ENCODE data around the gene PLD2.

PLD2 gene, protein sequence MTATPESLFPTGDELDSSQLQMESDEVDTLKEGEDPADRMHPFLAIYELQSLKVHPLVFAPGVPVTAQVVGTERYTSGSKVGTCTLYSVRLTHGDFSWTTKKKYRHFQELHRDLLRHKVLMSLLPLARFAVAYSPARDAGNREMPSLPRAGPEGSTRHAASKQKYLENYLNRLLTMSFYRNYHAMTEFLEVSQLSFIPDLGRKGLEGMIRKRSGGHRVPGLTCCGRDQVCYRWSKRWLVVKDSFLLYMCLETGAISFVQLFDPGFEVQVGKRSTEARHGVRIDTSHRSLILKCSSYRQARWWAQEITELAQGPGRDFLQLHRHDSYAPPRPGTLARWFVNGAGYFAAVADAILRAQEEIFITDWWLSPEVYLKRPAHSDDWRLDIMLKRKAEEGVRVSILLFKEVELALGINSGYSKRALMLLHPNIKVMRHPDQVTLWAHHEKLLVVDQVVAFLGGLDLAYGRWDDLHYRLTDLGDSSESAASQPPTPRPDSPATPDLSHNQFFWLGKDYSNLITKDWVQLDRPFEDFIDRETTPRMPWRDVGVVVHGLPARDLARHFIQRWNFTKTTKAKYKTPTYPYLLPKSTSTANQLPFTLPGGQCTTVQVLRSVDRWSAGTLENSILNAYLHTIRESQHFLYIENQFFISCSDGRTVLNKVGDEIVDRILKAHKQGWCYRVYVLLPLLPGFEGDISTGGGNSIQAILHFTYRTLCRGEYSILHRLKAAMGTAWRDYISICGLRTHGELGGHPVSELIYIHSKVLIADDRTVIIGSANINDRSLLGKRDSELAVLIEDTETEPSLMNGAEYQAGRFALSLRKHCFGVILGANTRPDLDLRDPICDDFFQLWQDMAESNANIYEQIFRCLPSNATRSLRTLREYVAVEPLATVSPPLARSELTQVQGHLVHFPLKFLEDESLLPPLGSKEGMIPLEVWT

DNA sequence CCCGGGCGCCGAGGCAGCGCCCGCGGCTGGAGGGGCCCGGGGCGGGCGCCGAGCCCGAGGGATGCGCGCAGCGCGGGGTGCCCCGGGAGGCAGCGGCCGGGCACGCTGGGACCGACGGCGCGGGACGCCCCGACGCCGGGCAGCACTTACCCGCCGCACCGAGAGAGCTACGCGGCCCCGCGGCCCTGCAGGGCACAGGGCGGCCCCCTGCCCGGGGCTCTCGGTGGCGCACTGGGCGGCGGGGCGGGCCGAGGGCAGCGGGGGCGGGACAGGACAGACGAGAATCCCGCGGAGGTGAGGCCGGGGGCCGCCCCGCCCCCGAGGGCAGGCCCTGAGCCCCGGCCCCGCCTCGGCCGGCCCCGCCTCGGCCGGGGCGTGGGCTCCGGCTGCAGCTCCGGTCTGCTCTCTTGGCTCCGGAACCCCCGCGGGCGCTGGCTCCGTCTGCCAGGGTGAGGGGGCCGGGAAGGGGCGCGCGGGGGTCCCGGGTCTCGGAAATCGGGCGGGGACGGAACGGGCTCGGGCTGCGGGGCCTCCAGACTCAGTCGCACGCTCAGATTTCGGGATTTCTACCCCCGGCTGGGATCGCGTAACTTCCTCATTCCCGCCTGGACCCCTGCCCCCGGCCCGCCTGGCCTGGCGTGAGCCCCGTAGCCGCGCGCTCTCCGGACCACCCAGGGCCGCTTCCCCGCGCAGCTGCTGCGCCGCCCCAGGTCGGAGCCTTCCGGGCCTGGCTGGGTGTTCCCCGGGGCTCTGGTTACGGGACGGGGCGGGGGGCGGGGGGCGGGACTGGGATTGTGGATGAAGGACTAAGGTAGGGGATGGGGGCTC is at the start of gene PLD2:
Gene PLD2, plus strand, starts transcription at position 376 of the 828 bp plus-strand sequence. CDS start 621 bp downstream, outside the sequence.
- peak; percentile 78 to 87 for DNase-seq

DNA sequence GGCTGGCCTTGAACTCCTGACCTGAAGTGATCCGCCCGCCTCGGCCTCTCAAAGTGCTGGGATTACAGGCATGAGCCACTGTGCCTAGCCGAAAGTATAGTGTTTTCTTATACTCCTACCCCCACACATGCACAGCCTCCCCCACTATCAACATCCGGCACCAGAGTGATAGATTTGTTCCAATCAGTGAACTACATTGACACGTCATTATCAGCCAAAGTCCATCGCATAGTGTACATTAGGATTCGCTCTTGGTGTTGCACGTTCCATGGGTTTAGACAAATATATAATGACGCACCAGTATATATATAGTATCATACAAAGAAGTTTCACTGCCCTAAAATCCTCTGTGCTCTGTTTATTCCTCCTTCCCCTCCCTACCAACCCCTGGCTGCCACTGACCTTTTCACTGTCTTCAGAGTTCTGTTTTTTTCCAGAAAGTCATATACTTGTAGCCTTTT is 47.1 kb upstream of the PLD2 start:
- no peak for DNase-seq

DNA sequence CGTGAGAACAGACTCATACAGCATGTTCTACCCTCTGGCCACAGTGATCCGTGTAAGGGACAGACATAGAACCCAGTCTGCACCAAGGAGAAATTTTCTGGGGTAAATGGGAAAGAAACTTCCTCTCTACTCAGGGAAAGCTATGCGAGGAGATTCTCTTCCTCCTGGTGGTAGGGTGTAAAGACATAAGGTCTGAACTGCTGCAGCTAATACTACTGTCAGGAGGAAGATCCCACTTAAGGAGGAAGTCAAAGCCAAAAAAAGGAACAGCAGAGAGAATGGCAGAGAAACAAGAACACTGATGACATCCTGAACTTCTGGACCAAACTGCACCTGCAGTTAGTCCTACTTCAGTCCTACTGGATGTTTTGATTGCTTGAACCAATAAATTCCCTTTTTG is 42.4 kb upstream of the PLD2 start:
- DNase-seq, result no peak

DNA sequence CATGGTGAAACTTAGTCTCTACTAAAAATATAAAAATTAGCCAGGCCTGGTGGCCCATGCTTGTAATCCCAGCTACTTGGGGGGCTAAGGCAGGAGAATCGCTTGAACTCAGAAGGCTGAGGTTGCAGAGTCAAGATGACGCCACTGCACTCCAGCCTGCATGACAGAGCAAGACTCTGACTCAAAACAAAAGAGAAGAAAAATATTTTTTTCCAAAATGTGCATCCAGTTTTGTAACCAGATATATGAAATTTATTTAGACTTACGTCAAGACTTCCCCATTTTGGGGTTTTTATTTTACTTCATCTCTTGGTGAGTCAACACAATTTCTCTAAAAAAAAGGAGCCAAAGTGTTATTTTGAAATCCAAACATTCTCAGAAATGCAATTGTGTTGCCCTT is 40.8 kb upstream of the PLD2 start:
- DNase-seq, result no peak

DNA sequence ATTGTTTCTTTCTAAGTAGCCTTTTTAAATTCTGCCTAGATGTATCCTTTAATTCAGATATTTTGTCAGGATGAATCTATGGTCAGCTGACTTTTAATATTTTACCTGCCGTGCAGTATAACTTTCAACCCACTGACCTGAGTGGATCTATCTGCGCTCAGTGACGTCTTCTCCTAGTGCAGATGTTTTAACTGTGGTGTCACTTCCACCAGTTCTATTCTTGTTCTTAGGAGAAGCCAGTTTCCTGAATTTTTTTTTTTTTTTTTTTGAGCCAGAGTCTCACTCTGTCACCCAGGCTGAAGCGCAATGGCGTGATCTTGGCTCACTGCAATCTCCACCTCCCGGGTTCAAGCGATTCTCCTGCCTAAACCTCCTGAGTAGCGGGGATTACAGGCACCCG is 40.2 kb upstream of the PLD2 start:
- no peak for DNase-seq

DNA sequence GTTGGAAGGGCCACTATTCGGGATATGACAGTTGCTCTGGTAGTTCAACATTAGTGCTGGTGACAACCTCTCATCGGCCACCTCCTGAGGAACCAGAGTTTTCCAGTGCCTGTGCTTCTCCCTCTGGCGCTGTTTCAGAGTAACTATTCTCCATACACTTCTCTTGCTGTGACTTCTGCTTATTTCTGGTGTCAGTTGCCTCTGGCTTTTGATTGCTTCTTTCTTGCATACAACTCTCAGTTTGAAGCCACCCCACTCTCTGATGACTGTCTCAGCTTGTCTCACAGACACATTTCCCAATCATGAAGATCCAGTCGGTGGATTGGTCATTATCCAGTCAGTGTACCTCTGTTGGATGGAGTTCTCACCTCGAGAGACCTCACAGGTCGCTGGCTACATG is 38.7 kb upstream of the PLD2 start:
- no peak for DNase-seq

DNA sequence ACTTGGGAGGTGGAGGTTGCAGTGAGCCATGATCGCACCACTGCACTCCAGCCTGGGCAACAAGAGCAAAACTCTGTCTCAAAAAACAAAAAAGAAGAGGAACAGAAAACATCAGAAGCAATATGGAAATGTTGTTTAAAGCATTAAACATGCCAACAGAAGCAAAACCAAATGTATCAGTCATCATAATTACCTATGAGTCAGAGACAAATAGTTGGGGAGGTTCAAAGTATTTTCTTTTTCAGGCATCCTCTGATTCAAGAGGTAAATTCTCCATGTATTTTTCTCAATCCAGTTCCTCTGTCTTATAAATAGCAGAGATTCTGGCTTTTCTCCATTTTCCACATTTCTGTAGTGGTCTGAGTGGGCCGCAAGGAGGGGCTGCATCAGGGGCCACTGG is 37.3 kb upstream of the PLD2 start:
- DNase-seq, result no peak

DNA sequence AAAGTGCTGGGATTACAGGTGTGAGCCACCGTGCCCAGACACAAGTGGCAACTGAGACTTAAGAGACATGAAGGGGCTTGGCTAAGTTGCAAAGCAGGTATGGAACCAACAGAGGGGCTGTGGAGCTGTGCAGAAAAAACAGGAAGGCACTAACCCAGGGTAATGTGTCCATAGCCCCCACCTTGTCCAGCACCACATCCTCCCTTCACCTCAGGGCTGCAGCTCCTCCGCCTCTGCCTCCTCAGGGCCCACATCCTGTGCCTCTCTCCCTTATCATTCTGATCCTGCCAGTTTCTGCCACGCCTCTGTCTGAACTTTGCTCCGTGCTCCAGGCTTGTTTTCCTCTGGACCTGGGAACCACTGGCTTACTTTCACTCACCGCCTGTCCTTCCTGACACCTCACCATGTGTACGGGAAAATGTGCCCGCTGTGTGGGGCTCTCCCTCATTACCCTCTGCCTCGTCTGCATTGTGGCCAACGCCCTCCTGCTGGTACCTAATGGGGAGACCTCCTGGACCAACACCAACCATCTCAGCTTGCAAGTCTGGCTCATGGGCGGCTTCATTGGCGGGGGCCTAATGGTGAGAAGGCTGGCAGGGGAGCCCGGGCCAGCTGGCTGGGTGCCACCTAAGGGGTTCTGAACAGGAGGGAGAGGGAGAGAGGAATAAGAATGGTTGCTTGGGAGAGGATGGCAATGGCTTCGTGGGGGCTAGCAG is 35.3 kb upstream of the PLD2 start, which contains the start of gene TM4SF5:
Gene TM4SF5, plus strand, starts transcription at position 368 of the 716 bp plus-strand sequence. Its CDS starts 37 bp downstream, at position 405.
- no peak for DNase-seq

DNA sequence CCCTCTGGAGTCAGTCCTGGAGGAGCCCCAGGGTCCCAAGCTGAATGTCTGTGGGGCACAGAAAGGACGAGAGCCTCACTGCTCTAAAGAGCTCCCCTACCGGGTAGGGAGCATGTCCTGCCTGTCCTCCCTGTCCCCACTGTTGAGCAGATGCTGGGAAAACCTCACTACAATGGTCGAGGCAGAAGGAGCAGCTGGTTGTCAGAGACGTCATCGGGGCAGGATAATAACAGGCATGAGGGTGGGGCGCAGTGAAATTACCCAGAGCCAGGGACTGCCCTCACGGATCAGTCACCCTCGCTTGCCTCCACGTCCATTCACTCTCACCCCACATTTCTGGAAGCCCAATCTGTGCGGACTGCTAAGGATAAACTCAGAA is 34.7 kb upstream of the PLD2 start:
- no peak for DNase-seq

DNA sequence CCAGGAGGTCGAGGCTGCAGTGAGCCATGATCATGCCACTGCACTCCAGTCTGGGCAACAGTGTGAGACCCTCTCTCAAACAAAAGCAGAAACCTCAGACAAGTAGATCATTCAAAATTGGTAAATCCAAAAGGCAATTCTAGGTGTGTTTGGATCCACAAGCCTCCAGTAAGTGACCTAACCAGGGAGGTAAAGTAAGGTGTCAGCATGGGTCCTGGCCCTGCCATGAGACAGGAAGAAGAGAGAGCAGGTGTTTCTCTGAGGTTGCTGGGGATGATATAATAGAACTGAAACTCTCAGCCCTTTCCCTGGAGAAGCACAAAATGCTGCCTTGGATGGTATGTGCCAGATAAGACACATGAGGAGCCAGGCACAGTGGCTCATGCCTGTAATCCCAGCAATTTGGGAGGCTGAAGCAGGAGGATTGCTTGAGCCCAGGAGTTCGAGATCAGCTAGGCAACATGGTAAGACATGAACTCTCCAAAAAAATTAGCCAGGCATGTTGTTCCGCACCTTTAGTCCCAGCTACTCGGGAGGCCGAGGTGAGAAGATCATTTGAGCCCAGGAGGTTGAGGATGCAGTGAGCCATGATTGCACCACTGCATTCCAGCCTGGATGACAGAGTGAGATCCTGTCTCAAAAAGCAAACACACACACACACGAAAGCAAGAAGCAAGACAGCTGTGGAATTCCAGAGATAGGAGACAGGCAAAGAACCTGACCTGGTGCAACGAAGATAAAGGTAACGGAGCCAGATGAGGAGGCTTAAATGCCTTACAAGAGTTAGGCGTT is 28.8 kb upstream of the PLD2 start:
- DNase-seq, result no peak

DNA sequence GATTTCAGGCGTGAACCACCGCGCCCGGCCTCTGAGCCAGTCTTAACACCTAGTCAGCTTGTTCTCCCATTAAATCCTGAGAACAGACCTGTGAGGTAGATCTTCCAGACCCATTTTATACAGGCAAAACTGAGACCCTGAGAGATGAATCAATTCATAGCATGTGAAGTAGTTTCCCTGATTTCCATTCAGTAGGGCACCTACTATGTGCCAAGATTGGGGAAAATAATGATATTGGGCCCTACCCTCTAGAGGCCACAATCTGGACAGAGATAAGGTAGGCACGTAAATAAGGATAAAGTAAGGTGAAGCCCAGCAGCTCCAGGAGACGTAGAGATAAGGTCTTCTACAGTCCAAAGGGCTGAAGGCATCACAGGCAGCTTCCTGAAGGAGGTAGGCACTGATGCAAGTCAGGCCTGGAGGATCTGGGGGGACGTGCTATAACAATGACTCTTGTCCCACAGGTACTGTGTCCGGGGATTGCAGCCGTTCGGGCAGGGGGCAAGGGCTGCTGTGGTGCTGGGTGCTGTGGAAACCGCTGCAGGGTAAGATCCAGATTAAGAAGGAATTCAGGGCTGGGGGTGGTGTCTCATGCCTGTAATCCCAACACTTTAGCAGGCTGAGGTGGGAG is 26.5 kb upstream of the PLD2 start:
- DNase-seq, result no peak

DNA sequence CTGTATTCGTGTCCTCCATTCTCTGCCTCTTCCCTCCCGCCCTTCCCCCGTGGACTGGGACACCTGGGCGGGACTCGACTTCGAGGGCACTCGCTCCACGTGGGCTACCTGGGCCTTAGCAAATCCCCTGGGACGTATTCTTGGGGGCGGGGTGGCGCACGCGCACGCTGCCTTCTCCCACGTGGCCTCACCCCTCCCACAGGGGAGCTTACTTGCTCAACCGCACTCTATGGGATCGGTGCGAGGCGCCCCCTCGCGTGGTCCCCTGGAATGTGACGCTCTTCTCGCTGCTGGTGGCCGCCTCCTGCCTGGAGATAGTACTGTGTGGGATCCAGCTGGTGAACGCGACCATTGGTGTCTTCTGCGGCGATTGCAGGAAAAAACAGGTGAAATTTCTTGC is 24.3 kb upstream of the PLD2 start:
- DNase-seq, result no peak

DNA sequence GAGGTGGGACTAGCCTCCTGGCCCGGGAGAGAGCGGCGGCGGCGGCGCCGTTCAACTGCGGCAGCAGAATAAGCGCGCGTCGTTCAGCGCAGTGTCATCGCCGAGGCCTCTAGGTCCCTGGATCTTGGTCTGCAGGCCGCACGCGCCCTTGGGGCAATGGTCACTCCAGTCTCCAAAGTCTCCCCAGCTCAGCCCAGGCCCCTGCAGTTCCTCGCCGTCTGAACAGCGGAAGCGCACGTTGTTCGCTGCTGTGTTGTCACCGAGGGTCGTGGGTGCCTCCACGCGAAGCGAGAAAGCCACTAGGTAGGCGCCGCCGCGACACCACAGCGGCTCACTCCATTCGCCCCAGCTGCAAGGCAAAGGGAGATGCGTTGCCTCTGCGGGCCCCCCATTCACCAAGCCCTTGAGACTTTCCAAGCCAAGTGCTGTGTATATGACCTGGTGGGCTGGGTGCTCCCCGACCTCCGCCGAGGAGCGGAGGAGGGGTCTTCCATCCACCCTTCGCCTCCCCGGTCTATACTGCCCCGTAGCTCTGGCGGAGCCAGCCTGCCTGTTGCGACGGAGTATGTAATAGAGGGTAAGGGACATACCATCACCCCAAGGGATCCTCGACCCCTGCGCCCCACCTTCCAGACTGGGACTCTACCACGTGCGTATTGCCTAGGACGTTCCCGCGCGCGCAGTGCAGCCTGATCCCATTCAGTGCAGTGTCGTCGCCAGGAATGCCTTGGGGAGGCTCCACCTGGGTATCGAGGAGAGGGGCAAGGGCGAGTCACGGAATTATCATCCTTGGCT is 21.4 kb upstream of the PLD2 start:
- DNase-seq, result no peak

DNA sequence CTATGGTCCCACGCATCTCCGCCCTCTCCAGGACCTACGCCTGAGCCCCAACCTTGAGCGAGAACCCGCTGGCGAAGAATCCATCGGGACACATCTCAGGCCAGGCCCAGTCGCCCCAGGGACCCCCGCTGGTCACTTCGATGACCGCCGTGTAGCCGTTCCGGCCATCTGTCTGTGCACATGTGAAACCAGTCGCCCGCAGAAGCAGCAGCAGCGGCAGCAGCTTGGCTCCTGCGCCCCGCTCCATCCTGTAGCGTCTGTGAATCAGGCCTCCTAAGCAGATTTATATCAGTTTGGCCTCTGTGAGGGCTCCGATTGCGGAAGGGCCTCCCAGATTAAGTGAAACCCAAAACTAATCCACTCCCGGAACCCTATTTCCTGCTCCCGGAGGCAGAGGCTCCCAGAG is 20.8 kb upstream of the PLD2 start, which contains the start of gene VMO1:
Gene VMO1, minus strand, starts transcription at position 259 of the 406 bp plus-strand sequence. Its CDS starts 12 bp downstream, at position 247.
- DNase-seq, result no peak

DNA sequence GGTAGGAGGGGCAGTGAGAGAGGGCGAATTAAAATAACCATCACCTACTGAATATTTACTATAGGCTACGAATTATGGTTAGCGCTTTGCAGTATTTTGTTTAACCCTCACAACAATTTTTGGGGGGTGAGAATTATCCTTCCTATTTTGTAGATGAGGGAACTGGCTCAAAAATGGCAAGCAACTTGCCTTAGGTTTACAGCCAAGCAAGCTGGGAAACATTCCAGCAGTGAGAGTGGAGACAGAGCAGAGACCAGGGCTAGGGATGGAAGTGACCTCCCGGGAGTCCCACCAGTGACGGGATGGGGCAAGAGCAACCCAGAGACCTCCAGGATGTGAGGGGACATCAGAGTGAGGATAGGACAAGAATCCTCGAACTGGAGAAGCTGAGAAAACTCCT is 20.4 kb upstream of the PLD2 start:
- no peak for DNase-seq

DNA sequence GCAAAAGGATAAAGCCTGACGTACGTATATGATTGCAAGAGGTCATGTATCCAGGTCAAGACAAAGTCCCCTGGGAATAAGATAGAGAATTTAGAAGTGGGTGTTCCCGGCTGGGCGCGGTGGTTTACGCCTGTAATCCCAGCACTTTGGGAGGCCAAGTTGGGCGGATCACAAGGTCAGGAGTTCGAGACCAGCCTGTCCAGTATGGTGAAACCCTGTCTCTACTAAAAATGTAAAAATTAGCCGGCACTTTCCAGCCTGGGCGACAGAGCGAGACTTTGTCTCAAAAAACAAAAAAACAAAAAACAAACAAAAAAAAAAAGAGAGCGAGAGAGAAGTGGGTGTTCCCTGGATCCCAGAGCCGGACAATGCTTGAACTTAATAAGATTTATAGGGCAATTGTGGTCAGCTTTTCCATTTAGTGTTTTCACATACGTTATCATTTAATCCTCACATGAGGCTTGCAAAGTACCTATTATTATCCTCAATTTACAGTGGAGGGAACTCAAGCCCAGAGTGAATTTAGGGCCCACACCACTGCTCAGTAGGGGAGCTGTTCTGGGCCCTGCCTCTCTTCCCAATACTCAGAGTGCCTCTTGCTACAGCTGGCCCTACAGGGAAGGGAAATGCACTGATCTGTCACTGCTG is 18.7 kb upstream of the PLD2 start:
- no peak for DNase-seq

DNA sequence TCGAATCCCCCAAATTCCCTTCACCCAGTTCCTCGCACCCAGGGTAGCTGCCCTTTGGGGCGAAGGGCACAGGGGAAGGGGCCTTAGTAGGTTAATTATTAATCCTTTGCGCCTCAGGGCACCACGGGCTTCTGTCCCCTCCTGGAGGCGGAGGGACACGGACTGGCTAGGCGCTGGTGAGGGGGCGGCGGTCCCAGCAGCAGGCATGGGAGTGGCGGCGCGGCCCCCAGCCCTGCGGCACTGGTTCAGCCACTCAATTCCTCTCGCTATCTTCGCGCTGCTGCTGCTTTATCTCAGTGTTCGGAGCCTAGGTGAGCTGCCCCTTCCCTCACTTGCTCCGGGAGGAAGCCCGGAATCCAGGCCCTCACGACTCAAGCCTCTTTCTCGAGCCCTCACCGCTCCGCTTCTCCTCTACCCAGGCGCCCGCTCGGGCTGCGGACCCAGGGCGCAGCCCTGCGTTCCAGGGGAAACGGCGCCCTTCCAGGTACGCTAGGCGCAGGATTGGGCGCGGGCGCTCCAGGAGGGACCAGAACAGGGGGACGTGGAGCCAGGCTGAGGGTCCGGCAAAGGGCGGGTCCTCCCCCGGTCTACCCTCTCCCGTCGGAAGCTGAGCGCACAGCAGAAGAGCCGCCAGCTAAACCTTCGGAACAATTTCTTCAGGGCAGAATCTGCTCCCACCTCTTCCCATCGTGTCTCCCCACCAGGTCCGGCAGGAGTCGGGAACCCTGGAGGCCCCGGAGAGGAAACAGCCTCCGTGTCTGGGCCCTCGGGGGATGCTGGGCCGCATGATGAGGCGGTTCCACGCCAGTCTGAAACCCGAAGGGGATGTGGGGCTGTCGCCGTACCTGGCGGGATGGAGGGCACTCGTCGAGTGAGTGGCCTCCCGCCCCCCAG is 17.9 kb upstream of the PLD2 start, which contains the start of gene GLTPD2:
Gene GLTPD2, plus strand, starts transcription at position 158 of the 894 bp plus-strand sequence. Its CDS starts 48 bp downstream, at position 206.
- DNase-seq, result no peak

DNA sequence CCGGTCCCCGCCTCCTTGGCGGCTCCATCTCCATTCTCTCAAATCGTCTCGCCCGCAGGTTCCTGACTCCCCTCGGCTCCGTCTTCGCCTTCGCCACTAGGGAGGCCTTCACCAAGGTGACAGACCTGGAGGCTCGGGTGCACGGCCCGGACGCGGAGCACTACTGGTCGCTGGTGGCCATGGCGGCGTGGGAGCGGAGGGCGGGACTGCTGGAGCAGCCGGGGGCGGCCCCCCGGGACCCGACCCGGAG is 17.3 kb upstream of the PLD2 start:
- DNase-seq, result no peak
